ENCODE results near the gene CYFIP2.
"Not testable (repeated sequence)": the region's sequence is repeated elsewhere in the genome, so short reads cannot be mapped to it uniquely, and the experiment has no call there.

CYFIP2 gene

DNA sequence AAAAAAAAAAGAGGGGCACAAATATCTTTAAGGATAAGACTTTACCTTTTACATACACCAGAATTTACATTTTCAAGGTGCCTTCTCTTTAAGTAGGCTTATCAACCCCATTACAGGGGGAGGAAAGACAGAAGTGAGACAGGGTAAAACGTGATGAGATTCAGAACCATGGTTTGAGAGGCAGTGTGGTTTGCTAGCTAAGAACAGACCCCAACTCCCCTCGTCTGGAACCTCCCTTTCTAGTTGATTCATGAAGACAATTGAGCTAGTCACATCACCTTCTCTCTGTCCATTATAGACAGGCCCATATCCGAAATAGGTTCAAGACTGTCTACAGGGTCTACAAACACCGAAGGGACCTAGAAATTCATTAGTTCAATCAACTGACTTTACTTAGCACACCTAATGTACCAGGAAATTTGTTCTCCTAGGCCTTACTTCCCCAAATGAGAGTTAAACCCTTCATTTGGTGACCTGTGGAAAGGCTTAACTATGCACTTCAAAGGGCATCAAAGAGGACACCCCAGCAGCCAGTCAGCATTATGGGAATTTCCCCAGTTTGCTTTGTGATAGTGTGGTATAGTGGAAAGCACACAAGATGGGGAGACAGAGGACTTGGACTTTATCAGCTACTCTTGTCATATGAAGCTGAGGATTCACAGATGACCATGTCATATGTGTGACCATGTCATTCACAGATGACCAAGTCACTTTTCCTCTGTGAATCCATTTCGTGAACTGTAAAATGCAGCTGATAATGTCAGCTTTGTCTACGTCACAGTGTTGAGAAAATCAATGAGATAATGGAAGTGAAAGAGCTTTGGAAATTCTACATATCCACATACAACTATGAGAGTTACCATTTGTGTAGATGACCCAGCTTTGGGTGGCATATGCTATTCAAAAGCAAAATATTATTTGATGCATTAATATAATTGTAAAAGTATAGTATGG, 40.2 kb upstream of the CYFIP2 start:
- no peak overlapping the region for H3K4me3 ChIP-seq (ENCODE audit: low read depth, low read length)
- TF ChIP-seq, protein P1, sequence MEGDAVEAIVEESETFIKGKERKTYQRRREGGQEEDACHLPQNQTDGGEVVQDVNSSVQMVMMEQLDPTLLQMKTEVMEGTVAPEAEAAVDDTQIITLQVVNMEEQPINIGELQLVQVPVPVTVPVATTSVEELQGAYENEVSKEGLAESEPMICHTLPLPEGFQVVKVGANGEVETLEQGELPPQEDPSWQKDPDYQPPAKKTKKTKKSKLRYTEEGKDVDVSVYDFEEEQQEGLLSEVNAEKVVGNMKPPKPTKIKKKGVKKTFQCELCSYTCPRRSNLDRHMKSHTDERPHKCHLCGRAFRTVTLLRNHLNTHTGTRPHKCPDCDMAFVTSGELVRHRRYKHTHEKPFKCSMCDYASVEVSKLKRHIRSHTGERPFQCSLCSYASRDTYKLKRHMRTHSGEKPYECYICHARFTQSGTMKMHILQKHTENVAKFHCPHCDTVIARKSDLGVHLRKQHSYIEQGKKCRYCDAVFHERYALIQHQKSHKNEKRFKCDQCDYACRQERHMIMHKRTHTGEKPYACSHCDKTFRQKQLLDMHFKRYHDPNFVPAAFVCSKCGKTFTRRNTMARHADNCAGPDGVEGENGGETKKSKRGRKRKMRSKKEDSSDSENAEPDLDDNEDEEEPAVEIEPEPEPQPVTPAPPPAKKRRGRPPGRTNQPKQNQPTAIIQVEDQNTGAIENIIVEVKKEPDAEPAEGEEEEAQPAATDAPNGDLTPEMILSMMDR (IDR thresholded peaks at IDR 0.05; ENCODE audit: borderline replicate concordance, insufficient read depth, low read depth, low read length), result no peak

DNA sequence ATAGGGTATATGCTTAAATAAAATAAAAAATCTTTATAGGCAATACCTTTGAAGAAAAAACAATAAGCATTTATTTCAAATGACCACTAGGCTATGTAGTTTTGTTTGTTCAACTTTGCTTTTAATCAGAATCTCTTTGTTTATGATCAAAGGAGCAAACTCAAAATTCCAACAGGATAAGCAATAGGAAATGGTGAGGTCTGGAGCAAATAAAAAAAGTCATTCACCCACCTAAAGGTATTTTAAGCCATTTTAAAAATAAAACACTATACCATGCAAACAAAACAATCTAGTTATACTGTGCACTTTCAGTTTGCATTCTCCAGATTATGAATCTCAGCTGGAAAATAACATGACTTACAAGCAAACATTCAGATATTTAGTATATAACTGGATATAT, 35.3 kb upstream of the CYFIP2 start:
- TF ChIP-seq, protein P1 (IDR thresholded peaks at IDR 0.05; ENCODE audit: borderline replicate concordance, insufficient read depth, low read depth, low read length), result no peak
- no peak overlapping the region for H3K4me3 ChIP-seq (ENCODE audit: low read depth, low read length)

DNA sequence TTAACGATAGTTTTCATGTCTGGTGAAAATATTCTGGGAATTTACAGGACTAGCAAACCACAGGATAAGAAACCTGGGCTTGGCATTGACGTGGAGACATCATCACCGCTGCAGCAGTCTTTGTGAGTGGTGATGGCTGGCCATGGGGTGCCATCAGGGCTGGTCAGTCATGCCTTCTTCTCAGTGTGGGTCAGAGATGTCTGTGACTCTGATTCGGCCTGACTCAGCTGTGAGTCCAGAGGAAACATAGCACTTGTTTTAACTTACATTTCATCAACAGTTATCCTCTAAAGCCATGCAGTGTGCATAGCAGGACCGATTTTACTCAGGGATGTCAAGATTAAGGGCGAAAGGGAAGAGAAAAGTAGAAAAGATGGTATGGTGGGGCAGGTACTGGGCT, 33.2 kb upstream of the CYFIP2 start:
- TF ChIP-seq, protein P1 (IDR thresholded peaks at IDR 0.05; ENCODE audit: borderline replicate concordance, insufficient read depth, low read depth, low read length), result no peak
- H3K4me3 ChIP-seq (ENCODE audit: low read depth, low read length), result no peak overlapping the region

DNA sequence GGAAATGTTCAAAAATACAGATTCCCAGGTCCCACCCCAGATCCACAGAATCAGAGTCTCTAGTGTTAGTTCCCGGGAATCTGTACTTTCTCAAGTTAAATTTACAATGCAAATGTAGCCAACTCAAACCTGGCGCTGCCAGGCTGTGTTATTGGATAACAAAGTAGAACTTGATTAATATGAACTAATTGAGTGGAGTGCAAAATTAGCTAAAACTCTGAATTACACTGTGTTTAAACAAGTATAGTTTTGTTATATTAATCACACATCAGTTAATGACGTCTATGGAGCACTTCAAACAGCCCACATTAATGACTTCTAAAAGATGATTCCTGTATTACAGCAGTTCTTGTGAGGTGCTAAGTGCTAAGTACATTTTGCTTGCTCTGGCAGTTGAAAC, 32.4 kb upstream of the CYFIP2 start:
- TF ChIP-seq, protein P1 (IDR thresholded peaks at IDR 0.05; ENCODE audit: borderline replicate concordance, insufficient read depth, low read depth, low read length), result no peak
- no peak overlapping the region for H3K4me3 ChIP-seq (ENCODE audit: low read depth, low read length)

DNA sequence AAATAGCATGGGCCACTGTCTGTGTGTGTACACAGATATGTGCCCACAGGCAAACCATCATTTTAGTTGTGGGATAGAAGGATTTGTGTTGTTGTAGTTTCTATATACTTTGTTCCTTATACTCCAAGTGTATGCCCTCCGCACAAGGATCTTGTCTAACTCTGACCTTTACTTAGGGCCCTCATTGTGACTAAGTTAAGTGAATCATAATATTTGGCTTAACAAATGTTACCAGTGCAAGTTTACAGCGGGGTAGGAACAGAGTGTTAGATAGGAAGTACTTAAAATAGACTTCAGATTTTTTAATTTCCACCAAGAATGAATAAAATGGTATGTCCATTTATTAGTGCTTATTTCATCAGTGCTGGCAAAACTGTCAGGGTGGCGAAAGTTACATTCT, 29.5 kb upstream of the CYFIP2 start:
- H3K4me3 ChIP-seq (ENCODE audit: low read depth, low read length), result no peak overlapping the region
- TF ChIP-seq, protein P1 (IDR thresholded peaks at IDR 0.05; ENCODE audit: borderline replicate concordance, insufficient read depth, low read depth, low read length), result no peak

DNA sequence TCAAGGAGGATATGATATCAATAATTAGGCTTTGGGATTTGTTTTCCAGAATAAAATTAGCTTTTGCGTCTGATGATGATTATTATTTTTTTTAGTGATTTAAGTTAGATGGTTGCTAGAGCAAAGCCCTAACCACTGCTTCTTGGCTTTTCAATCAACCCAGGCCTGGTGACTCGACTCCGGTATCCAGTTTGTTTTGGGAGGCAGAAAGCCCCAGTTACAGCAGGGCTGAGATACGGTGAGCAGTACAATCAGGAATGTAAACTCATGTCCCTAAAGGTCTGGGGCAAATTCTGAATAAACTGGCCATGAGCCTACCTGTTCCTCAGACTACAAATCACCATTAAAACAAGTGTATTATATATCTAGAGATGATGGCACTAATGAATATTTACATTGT, 24.4 kb upstream of the CYFIP2 start:
- no peak overlapping the region for H3K4me3 ChIP-seq (ENCODE audit: low read depth, low read length)
- TF ChIP-seq, protein P1 (IDR thresholded peaks at IDR 0.05; ENCODE audit: borderline replicate concordance, insufficient read depth, low read depth, low read length), result no peak

DNA sequence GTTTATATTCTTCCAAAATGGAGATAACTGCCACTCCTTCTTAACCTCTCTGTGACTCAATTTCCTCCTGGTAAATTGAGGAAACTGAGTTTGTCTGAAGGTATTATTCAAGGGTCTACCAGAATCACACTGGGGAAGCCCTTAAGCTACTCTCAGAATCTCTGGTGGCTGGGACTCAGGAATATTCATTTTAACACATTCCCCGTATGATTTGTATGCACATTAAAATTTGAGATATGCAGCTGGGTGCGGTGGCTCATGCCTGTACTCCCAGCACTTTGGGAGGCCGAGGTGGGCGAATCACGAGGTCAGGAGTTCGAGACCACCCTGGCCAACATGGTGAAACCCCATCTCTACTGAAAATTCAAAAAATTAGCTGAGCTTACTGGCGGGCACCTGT, 21.2 kb upstream of the CYFIP2 start:
- H3K4me3 ChIP-seq (ENCODE audit: low read depth, low read length), result not testable (repeated sequence)
